Pons (tissue), 1 donor: ENCODE results near the gene SHISAL1.

Experiments
- DNase-seq: peaks from one replicate; pipeline ENCODE4 v3.0.0-alpha.2; 2016; ENCODE audit warnings: low spot score

Gene SHISAL1

DNA sequence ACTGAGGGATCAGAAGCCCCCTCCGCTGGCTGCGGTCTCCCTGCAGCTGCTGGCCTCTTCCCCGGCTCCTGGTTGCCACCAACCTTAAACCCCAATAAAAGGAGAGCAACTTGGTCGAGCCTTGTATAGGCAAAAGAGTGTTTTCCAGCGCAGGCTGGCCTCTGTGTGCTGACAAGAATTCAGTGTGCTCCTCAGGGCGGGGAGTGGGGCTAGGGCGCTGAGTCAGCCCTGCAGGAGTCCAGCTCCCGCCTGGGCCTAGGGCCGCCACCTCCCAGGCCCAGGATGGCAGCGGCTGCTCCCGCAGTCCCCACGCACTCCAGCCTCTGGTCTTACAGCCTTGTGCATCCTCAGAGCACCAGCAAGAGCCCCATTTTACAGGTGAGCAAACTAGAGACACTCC is at the start of gene SHISAL1:
SHISAL1 (minus strand) TSS at position 186 of the 400 bp plus-strand sequence. CDS start 12,006 bp downstream, outside the sequence.
- no peak for DNase-seq

DNA sequence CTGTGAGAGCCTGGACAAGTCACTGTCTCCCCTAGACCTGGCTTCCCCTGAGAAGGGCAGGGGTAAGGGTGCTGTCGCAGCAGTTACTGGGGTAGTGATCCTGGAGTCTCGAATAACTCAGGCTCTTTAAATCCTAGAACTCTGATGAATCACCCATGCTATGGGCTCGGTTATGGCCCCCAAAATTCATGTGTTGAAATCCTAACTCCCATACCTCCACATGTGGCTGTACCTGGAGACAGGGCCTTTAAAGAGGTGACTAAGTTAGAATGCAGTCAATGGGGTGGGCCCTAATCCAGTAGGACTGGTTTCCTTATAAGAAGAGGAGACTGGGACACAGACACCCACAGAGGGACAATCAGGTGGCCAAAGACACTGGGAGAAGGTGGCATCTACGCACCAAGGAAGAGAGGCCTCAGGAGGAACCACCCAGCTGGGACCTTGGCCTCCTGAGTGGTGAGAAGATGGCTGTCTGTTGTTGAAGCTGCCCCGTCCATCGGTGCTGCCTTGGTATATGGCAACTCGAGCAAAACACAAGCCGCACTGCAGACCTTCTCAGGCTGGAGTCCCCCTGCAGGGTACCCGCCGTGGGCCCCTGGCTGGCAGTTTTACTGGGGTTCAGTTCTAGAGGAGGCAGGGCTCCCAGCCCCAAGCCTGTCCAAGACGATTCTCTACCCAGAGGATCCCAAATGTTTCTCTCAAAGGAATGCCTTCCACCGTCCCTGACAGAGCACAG is 48.8 kb upstream of the SHISAL1 start:
- no peak for DNase-seq

DNA sequence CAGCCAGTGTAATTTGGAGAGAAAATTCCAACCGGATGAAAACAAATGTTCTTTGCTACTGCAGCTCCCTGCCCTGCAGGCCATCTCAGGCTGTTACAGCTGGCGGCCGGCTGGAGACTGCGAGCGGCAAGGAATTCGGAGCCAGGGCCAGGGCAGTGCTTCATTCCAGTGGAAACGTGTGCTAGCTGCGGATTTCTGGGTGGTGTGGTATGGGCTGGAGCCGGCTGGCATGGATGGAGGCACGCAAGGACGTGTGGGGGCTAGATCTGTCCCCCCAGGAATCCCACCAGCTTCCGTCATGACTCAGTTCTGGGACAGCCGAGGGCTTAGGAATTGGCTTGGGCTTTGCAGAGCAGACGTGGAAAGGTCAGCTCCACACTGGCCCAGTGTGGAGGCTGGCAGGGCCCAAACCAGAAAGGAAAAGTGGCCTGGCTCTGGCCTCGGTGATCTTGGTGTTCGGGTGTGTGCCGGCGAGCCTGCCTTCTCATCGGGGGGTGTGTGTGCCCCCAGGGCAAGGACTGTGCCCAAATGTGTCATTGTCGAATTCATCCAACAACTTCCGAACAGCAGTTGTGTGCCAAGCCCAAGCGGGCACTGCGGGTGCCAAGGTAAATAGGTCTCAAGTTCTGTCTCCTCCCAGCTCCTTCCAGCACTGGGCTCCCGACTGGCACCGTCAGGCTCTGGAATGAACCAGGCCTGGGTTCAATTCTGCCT is 48.1 kb upstream of the SHISAL1 start:
- DNase-seq, result no peak

DNA sequence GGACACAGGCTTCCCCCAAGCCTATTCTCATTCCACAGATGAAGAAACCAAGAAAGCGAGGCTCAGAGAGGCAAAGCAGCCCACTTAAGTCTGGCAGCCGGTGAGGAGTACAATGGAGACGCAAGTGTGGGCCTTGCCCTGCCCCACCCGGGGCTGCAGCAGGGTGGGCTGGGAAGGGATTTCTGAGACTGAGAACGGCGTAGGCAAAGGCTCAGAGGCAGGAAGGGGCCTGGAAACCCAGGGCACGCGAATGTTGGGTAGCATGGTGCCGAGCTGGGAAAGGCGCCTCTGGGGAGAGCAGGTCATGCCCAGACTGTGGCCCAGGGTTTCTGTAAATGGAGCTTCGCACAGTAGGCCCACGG is 47.5 kb upstream of the SHISAL1 start:
- no peak for DNase-seq

DNA sequence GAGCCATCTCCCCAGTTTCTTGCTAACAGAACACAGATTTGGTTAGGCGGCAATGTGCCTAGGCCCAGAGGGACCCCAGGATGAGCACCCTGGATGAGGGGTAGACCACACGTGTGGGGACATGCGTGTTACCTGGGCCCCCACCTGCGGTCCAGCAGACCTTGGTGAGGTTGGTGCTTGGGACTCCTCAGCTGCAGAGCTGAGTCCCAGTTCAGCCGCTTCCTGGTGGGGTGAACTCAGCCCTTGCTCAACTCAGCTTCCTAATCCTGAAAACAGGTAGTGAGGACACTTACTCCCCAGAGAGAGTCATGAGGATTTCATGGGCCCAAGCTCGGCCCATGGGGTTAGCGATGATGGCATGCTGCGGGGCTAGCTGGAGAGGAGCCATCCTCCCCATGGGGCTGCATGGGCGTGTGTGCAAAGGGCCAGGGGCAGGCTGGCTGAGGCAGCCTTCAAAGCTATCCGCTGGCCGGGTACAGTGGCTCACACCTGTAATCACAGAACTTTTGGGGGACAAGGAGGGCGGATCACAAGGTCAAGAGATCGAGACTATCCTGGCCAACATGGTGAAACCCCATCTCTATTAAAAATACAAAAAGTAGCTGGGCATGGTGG is 46.9 kb upstream of the SHISAL1 start:
- no peak for DNase-seq

DNA sequence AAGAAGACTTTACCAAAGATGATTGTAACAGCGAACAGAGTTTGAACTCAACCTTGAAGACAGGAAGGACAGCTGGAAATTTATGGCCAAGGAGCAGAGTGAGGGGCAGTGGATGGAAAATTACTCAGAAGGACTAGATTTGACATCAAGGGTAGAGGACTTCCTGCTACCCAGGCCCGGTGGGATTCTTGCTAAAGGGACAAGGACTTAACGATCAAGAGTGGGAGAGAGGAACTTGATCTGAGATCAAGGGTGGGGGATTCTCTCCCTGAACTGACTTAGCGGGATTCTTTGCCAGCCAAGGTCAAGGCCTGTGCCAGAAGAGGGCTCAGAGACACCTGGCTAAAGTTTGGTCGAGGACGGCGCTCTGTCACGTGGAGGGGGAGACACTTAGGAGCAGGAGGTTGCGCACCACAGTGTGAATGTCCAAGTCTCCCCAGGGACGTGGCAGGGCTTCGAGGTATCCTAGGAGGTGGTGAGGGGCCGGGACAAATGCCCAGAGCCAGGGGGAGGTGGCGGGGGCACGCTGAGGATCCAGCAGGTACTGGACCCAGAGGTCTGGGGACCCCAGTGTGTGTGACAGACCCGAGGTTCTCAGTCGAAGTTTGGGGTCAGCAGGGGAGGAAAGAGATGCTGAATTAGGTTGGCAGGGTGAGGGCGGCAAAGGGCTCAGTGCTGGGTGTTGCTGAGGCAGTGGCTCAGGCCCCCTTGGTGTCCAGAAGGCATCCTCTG is 46.1 kb upstream of the SHISAL1 start:
- DNase-seq, result no peak

DNA sequence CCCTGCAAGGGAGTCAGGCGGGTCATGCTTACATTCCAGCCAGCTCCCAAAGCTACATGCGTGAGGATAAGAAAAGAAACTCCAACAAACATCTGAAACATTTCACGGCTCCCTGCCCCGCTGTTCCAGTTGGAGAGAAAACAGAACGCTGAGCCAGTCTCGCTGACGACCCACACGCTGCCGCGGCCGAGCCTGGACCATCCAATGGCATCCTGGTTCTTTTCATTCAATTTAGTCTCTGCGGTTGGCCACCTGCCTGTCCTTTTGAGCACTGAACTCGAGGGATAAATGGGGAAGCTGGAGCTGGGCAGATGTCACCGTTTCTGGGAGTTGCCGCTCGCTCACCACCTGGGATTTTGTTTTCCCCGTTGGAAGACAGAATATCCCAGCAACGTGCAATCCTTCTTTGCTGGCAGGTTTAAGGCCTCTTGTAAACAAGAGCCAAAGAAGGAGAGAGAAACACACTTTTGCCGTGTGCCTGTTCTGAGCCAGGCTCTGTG is 45.3 kb upstream of the SHISAL1 start:
- no peak for DNase-seq

DNA sequence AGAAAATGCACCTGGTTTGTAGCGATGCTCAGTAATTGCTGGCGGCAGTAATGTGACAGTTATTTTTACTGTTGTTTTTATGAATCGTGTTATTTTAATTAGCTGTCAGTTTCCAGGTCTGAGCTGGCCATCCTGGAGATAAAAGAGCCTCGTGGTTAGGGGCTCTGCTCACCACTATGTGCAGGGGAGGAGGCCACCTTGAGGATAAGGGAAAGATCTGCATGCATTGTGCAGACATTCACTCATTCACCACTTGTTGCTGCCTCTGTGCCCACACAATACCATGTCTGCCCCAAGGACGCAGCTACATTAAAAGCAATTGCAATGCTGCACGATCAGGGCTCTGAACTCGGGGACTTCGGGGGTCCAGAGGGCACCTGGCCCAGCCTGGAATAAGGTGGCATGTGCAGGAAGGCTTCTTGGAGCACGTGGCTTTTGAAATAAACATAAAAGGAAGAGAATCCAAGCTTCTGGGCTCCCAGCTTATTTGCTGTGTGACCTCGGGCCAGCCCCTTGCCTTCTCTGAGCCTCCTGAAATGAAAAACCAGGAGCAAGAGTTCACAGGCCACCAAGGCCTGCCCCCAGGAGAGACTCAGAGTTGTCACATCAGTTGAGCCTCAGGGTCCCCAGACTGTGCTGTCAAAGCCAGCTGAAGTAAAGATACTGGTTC is 44.7 kb upstream of the SHISAL1 start:
- DNase-seq, result no peak

DNA sequence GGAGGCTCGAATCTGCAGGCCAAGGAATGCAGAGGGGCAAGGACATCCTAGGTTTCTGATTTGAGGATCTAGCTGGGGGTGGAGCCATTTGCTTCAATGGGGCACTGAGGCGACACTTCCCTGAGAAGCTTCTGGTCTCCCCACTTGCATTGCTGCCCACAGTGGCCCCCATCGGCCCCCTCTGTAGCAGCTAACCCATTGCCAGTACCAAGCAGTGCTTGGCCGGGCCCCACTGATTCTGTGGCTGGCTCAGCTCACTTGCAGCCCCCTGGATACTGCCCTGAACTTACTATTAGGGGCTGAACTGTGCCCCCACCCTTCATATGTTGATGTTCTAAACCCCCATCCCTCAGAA is 42.9 kb upstream of the SHISAL1 start:
- no peak for DNase-seq

DNA sequence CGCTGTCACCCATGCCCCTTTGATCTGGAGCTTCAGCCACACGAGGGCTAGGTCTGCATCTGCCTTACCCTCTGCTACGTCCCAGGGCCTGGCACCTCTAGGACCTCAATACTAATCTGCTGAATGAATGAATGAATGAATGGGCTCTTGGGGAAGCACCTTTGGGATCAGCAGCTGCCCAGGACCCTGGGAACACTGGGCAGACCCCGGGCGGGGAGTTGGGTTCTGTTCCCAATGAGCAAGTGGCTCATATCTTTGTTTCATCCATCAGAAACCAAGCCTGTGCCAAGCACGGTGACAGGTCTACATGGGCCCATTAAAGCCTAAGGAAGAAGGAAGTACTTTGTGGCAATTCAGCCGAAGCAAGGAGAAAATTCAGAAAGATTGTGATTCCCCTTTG is 41.5 kb upstream of the SHISAL1 start:
- no peak for DNase-seq

DNA sequence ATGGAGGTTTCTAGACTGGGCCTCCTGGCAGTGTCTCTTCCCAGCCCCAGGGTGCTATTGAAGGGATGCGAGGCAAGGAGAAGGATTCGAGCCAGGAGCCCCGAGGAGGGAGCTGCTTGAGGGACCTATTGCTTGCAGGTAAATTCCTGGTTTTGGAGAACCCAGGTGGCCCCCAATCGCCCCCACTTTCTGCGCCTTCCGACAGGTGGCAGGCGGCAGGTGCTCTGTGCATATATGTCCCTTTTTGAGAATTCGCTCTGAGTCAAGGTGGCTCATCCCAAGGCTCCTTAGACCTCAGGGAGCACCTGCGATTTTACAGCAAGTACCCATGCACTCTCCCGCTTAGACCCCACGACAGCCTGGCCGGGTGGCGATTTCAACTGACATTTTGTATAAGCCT is 40.3 kb upstream of the SHISAL1 start:
- no peak for DNase-seq

DNA sequence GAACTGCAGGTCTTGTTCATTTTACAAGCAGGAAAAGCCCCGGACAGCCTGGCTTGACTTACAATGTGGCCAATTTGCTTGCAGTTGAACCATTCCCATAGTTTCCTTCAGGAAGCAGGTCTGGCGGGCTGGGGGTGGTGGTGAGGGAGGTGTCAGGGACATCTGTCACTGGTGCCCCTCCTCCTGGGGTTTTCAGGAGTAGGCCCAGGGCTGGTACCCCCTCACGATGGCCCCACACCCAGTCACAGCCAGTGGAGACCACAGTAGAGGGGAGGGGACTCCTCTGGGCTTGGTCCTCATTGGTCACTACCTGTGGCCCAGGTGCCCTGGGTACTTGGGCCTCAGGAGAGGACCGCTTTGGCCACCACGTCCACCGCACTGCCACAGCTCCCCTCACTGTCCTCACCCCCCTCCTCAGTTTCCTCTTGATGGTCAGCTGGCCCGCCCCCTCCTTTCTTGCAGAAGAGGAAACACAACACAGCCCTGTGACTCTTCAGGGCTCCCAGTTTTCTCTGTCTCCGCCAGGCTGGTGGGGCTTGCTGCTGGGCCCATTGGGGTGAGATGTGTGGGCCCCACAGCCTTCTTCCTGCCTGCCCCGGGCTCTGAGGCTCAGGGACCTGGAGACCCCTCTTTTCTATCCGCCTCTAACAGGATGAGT is 39.8 kb upstream of the SHISAL1 start:
- no peak for DNase-seq

DNA sequence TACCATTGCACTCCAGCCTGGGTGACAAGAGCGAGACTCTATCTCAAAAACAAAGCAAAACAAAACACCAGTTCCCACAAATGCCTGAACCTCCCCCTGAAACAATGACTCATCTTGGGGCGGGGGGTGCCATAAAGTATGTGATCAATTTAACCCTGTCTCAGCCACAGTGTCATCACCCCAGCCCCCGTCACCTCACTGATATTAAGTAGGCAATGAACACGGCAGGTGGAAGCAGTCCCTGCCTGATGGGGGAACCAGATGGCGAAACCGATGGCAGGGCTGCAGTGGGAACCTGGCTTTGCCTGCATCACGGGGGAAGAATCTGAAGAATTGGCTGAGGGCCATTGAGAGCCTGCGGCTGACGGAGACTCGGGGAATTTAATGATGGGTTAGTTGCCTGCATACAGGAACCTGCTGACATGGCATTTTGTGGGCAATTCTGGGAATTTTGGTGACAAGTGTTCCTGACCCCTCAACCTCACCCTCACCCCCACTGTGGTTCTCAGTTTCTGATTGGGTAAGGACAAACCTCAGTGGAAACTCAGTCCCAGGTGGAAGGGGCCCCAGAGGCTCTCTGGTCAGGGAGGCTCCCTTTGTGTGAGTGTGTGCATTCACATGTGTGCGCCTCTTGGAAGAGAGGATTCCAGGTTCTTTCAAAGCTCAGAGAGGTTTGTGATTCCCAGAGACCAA is 39.1 kb upstream of the SHISAL1 start:
- peak; percentile 6 for DNase-seq

DNA sequence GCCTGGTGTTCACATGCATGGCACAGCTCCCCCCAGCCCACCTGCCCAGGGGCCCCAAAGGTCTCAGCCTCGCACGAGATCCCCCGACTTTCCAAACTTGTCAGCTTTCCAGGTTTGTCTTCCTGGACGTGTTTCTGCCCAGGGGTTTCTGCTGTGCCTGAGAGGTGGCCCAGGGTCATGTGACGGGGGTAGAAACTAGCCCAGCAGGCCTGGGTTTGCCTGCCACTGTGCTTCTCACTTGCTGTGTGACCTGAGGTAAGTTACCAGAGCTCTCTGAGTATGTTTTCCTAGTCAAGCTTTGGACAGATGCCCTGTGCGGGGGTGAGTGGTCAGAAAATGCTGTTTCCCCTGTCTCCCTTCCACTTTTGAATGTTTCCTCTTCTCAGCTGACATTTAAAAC is 38.3 kb upstream of the SHISAL1 start:
- no peak for DNase-seq

DNA sequence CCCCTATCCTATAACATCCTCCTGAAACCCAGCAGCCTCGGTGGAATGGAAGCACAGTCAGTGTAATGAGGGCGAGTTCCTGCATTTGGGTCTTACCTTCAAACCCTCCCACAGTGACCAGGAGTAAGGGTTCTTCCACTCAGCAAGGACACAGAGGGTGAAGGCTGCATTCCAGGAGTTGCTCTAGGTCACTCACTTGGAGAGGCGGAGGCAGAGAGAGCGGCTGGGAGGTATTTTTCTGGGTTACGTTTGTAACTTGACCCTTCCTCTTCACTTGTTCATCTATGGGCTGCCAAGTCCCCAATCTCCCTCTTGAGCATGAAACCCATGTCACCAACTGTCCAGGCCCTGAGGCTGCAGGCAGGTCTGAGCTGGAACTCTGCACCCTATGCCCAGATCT is 36.8 kb upstream of the SHISAL1 start:
- no peak for DNase-seq

DNA sequence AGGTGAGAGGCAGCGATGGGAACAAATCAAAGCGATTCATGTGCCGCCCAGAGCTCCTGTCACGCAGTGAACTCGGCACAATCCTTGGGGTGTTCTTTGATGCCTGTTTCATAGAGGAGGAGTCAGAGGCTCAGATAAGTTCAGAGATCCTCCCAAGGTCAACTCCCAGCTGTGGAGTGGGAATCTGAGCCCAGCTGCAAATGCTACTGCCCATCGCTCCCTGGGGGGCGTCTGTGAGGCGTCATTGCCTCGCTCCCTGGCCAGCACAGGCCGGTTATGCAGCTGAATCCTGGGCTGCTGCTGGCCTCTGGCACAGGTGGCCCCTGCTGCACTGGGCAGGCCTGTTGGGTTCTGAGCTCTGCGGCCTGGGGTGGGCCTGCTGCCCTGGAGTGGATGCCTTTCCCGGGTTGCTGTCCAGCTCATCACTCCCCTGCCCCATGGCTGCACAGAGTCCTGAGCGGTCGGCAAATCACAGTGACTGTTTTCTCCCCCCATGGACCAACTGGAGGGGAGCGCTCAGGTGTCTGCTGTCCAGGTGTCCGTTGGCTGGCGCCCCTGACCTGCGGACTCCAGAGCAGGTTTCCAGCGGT is 36.3 kb upstream of the SHISAL1 start:
- no peak for DNase-seq

DNA sequence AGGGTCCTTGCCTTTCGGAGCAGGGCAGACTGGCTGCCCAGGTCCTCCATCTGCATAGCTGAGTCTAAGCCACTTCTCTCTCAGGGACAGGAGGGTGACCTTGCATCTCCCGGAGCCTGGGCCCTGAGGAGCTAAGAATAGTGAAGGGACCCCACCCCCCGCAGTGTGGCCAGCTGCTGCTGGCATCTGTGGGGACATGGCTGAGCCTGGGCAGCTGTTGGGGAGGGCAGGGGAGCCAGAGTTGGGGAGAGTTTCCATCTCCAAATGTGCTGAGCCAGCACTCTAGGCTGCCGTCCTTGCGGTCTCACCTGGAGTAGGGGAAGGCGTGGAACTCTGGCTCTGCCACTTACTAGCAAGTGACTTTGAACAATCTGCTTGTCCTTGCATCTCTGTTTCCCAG is 34.8 kb upstream of the SHISAL1 start:
- no peak for DNase-seq

DNA sequence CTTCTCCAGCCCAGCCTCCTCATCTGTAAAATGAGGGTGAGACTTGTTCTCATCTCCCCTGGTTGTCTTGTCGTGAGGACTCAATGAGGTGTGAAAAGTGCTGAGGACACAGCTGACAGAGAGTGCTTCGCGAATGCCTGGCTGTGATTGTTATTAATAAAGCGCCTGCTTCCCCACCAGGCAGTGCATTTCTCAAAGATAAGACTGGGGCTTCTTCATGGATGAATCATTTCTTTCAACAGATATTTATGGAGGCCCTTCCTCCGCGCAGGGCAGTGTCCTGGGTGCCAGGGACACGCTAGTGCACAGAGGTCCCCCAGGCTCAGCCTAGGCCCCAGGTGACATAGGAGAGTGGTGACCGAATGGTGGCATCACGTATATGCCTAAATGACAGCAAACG is 34.3 kb upstream of the SHISAL1 start:
- no peak for DNase-seq

DNA sequence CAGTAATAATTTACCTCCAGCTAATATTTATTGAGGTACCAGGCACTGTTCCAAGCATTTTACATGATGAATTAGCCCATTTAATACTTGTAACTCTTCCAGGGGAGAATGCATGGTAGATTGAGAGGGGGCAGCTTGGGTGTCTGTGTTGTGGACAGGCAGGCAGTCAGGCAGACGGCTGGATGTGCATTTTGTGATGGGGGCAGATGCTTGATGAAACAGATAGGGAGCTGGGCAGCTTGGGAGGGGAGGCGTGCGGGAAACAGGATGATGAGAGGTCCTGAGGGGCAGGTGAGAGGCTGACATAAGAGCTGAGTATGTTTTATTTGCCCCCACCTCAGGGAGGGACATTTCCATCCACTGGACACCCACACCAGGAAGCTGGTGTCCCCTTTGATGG is 33.1 kb upstream of the SHISAL1 start:
- DNase-seq, result no peak

DNA sequence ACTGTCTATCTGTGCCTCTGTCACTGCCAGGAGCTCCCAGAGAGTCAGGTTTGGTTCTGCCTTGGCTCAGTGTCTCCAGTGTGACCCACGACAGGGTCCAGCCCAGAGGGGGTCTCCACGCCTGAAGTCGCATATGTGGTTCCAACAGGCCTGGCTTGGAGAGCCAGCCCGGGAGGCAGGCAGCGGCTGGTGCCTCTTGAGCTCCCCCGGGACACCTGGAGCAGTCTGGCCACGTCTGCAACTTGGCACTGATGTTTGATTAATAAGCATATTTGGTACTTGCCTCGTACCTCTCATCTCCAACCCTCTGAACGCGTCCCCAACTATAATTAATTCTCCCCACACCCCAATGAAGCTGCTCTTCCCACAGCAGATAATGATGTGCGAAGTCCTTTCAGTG is 31.7 kb upstream of the SHISAL1 start:
- DNase-seq, result no peak
